Glutamatergic neuron (in vitro differentiated cells): ENCODE data around the gene MKKS. TPM values are rescaled to one million over a fixed set of nuclear protein-coding genes. Genes with fewer than 3 reads are reported as not detected.
A peak's percentile ranks its signal among the peaks of the same experiment; 100 is the strongest.

Source experiments
- DNase-seq: peaks from one replicate; pipeline ENCODE4 v3.0.0; 2022
- H3K27ac Mint-ChIP-seq: one replicate; pipeline ENCODE4 v1.8.0; 2020; ENCODE audit warnings: mild to moderate bottlenecking, mixed read lengths, inconsistent platforms; ENCODE audit not compliant: unreplicated experiment
- H3K27me3 Mint-ChIP-seq: one replicate; pipeline ENCODE4 v1.8.0; 2020; ENCODE audit warnings: mild to moderate bottlenecking, moderate library complexity, mixed read lengths, inconsistent platforms; ENCODE audit not compliant: unreplicated experiment
- H3K36me3 Mint-ChIP-seq: one replicate; pipeline ENCODE4 v1.8.0; 2020; ENCODE audit warnings: mild to moderate bottlenecking, mixed read lengths, inconsistent platforms; ENCODE audit not compliant: unreplicated experiment
- H3K4me1 Mint-ChIP-seq: one replicate; pipeline ENCODE4 v1.8.0; 2020; ENCODE audit warnings: mild to moderate bottlenecking, low read depth, mixed read lengths, inconsistent platforms; ENCODE audit not compliant: unreplicated experiment
- H3K4me3 Mint-ChIP-seq: one replicate; pipeline ENCODE4 v1.8.0; 2020; ENCODE audit warnings: mild to moderate bottlenecking, mixed read lengths, inconsistent platforms; ENCODE audit not compliant: unreplicated experiment
- H3K9me3 Mint-ChIP-seq: one replicate; pipeline ENCODE4 v1.8.0; 2020; ENCODE audit warnings: mild to moderate bottlenecking, moderate library complexity, mixed read lengths, inconsistent platforms; ENCODE audit not compliant: unreplicated experiment
- CTCF ChIP-seq: fragments of 200-600 bp; sonication (generic); IDR thresholded peaks from one replicate; pipeline ENCODE4 v1.5.0; 2021; ENCODE audit not compliant: partially characterized antibody, unreplicated experiment
- total RNA-seq: library from RNA; stranded (reverse); fragmentation: NEBNext Ultra II Directional; extraction: Animal tissue kit (Norgen Biotek cat#: 25700); gene quantifications from one replicate; pipeline ENCODE4 v1.2.1, GENCODE V29; 2021; ENCODE audit not compliant: unreplicated experiment

MKKS gene
- total RNA-seq, 1 donor from 2014 or later, result 15.1 TPM

GRCh38 chr20:10411673-10412072 is 22.3 kb downstream of the MKKS start:
- Mint-ChIP-seq H3K4me3 (no peak overlapping the region), H3K27ac (no peak overlapping the region), H3K4me1 (no peaks in the 10 kb centered on the region), H3K9me3 (no peaks in the 10 kb centered on the region), H3K36me3 (no peaks in the 10 kb centered on the region), H3K27me3 (no peaks in the 10 kb centered on the region)
- DNase-seq, result no peak
- TF ChIP-seq CTCF, result no peak

- H3K9me3 Mint-ChIP-seq, result no peaks in the 10 kb centered on the region
- no peaks in the 10 kb centered on the region for H3K27me3 Mint-ChIP-seq
- peaks cover 2% of the 10 kb centered on the region for H3K4me1 Mint-ChIP-seq
- no peak overlapping the region for H3K4me3 Mint-ChIP-seq
- DNase-seq, result no peak
- H3K36me3 Mint-ChIP-seq, result no peaks in the 10 kb centered on the region
- TF ChIP-seq CTCF, result no peak
- no peak overlapping the region for H3K27ac Mint-ChIP-seq
These were observed 25.8 kb downstream of the MKKS start for GRCh38 chr20:10408108-10408813.

GRCh38 chr20:10404959-10405530 is 29.0 kb downstream of the MKKS start:
- H3K9me3 Mint-ChIP-seq, result no peaks in the 10 kb centered on the region
- DNase-seq, result no peak
- H3K27ac Mint-ChIP-seq, result no peak overlapping the region
- no peaks in the 10 kb centered on the region for H3K27me3 Mint-ChIP-seq
- no peak for TF ChIP-seq CTCF
- no peak overlapping the region for H3K4me3 Mint-ChIP-seq
- H3K4me1 Mint-ChIP-seq, result peaks cover 8% of the 10 kb centered on the region
- H3K36me3 Mint-ChIP-seq, result no peaks in the 10 kb centered on the region

- Mint-ChIP-seq H3K27ac (peak overlapping the region; percentile 10), H3K9me3 (no peaks in the 10 kb centered on the region), H3K4me3 (no peak overlapping the region), H3K27me3 (no peaks in the 10 kb centered on the region), H3K36me3 (no peaks in the 10 kb centered on the region), H3K4me1 (peaks cover 8% of the 10 kb centered on the region)
- TF ChIP-seq CTCF, result no peak
- DNase-seq, result no peak
These were observed 29.9 kb downstream of the MKKS start for GRCh38 chr20:10404023-10404628.
